ENCODE results near the gene PRKCZ. TPM values are rescaled to one million over a fixed set of nuclear protein-coding genes. Genes with fewer than 3 reads are reported as not detected.

PRKCZ gene
- total and polyA plus RNA-seq, 4 donors: 4.8 to 9.9 (median 8.4) TPM

DNA sequence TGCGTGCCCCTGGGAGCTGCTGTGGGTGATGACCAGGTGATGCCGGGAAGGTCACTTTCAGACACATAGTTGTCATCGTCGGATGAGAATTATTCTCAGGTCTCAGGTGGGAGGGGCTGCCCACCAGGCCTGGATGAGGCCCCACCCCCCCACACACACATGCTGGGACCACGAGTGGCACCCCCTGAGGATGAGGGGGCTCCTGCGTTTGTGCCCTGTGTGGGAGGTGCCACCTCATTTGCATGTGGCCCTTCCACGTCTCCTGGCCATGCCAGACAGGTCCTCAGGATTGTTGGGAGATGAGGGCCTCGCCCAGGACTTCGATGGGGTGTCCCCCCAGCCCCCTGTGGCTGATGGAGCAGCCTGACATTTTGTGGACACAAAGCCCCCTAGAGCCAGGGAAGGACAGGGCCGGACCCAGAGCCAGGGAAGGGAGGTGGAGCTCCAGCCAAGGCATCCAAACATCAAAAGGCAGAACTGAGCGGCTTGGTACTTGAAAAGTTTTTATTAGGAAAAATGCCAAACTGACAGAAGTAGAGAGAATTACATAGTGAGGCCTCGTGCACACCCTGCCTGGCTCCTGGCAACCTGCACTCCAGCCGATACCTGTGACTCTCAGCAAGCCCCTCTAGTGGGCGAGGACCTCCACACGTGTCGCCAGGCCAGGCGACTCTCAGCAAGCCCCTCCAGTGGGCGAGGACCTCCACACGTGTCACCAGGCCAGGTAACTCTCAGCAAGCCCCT is 55.7 kb downstream of the PRKCZ start:
- no peak for TF ChIP-seq FOXA1 (IDR thresholded peaks at IDR 0.05)
- TF ChIP-seq JUND (IDR thresholded peaks at IDR 0.05): no peak
- TF ChIP-seq, protein P1, sequence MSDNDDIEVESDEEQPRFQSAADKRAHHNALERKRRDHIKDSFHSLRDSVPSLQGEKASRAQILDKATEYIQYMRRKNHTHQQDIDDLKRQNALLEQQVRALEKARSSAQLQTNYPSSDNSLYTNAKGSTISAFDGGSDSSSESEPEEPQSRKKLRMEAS (IDR thresholded peaks at IDR 0.05): no peak
- TF ChIP-seq RXRA (IDR thresholded peaks at IDR 0.05): no peak
- TF ChIP-seq FOXA2 (IDR thresholded peaks at IDR 0.05): no peak
- no peak for TF ChIP-seq SP1 (IDR thresholded peaks at IDR 0.05)
- no peak for TF ChIP-seq EGR1 (IDR thresholded peaks at IDR 0.05; ENCODE audit: low read depth in 2 of 2)
- no peak for TF ChIP-seq GABPA (IDR thresholded peaks at IDR 0.05 in 1 of 2, conservative IDR thresholded peaks at IDR 0.05 in 1 of 2)
- TF ChIP-seq, protein P2, sequence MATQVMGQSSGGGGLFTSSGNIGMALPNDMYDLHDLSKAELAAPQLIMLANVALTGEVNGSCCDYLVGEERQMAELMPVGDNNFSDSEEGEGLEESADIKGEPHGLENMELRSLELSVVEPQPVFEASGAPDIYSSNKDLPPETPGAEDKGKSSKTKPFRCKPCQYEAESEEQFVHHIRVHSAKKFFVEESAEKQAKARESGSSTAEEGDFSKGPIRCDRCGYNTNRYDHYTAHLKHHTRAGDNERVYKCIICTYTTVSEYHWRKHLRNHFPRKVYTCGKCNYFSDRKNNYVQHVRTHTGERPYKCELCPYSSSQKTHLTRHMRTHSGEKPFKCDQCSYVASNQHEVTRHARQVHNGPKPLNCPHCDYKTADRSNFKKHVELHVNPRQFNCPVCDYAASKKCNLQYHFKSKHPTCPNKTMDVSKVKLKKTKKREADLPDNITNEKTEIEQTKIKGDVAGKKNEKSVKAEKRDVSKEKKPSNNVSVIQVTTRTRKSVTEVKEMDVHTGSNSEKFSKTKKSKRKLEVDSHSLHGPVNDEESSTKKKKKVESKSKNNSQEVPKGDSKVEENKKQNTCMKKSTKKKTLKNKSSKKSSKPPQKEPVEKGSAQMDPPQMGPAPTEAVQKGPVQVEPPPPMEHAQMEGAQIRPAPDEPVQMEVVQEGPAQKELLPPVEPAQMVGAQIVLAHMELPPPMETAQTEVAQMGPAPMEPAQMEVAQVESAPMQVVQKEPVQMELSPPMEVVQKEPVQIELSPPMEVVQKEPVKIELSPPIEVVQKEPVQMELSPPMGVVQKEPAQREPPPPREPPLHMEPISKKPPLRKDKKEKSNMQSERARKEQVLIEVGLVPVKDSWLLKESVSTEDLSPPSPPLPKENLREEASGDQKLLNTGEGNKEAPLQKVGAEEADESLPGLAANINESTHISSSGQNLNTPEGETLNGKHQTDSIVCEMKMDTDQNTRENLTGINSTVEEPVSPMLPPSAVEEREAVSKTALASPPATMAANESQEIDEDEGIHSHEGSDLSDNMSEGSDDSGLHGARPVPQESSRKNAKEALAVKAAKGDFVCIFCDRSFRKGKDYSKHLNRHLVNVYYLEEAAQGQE (IDR thresholded peaks at IDR 0.05): no peak
- no peak for TF ChIP-seq NR2F2 (IDR thresholded peaks at IDR 0.05)
- no peak for TF ChIP-seq TAF1 (conservative IDR thresholded peaks at IDR 0.05)
- TF ChIP-seq ATF3 (IDR thresholded peaks at IDR 0.05): no peak
- no peak for TF ChIP-seq HNF4G (IDR thresholded peaks at IDR 0.05)
- no peak for TF ChIP-seq RAD21 (IDR thresholded peaks at IDR 0.05)
- TF ChIP-seq HNF4A (conservative IDR thresholded peaks at IDR 0.05): no peak
- TF ChIP-seq, protein P3, sequence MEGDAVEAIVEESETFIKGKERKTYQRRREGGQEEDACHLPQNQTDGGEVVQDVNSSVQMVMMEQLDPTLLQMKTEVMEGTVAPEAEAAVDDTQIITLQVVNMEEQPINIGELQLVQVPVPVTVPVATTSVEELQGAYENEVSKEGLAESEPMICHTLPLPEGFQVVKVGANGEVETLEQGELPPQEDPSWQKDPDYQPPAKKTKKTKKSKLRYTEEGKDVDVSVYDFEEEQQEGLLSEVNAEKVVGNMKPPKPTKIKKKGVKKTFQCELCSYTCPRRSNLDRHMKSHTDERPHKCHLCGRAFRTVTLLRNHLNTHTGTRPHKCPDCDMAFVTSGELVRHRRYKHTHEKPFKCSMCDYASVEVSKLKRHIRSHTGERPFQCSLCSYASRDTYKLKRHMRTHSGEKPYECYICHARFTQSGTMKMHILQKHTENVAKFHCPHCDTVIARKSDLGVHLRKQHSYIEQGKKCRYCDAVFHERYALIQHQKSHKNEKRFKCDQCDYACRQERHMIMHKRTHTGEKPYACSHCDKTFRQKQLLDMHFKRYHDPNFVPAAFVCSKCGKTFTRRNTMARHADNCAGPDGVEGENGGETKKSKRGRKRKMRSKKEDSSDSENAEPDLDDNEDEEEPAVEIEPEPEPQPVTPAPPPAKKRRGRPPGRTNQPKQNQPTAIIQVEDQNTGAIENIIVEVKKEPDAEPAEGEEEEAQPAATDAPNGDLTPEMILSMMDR (IDR thresholded peaks at IDR 0.05; ENCODE audit: low read depth, low read length, missing input control): no peak
- TF ChIP-seq YY1 (IDR thresholded peaks at IDR 0.05): no peak
- TF ChIP-seq, protein P4, sequence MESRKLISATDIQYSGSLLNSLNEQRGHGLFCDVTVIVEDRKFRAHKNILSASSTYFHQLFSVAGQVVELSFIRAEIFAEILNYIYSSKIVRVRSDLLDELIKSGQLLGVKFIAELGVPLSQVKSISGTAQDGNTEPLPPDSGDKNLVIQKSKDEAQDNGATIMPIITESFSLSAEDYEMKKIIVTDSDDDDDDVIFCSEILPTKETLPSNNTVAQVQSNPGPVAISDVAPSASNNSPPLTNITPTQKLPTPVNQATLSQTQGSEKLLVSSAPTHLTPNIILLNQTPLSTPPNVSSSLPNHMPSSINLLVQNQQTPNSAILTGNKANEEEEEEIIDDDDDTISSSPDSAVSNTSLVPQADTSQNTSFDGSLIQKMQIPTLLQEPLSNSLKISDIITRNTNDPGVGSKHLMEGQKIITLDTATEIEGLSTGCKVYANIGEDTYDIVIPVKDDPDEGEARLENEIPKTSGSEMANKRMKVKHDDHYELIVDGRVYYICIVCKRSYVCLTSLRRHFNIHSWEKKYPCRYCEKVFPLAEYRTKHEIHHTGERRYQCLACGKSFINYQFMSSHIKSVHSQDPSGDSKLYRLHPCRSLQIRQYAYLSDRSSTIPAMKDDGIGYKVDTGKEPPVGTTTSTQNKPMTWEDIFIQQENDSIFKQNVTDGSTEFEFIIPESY (IDR thresholded peaks at IDR 0.05): no peak
- no peaks in the 10 kb centered on the region for H3K27me3 ChIP-seq (ENCODE audit: control insufficient read depth in 4 of 4, insufficient read depth in 4 of 4, low read length in 3 of 4)
- no peak overlapping the region for H3K9ac ChIP-seq (ENCODE audit: low read depth in 1 of 2, low read length in 2 of 2)
- H3K4me1 ChIP-seq (ENCODE audit: control insufficient read depth in 4 of 4, insufficient read depth in 4 of 4, low read length in 3 of 4): peaks cover 0 to 3% (median 1%) of the 10 kb centered on the region in 4 donors
- no peak overlapping the region for H3K27ac ChIP-seq (ENCODE audit: low read depth in 1 of 2, low read length in 2 of 2)
- DNase-seq (ENCODE audit: low spot score): no peak
- H3K9me3 ChIP-seq (ENCODE audit: control insufficient read depth in 4 of 4, low read length in 3 of 4): no peaks in the 10 kb centered on the region
- H3K4me3 ChIP-seq (ENCODE audit: low read depth in 1 of 3, low read length in 3 of 3): no peak overlapping the region
- peaks cover 0 to 4% (median 2%) of the 10 kb centered on the region in 4 donors for H3K36me3 ChIP-seq (ENCODE audit: control insufficient read depth in 4 of 4, insufficient read depth in 3 of 4, low read depth in 1 of 4, low read length in 3 of 4)
- WGBS: 92% methylated on average over 19 of the region's 19 CpGs
